Measurements from ENCODE around the gene OR4Q3.
"Not testable (repeated sequence)": the region's sequence is repeated elsewhere in the genome, so short reads cannot be mapped to it uniquely, and the experiment has no call there.

DNA sequence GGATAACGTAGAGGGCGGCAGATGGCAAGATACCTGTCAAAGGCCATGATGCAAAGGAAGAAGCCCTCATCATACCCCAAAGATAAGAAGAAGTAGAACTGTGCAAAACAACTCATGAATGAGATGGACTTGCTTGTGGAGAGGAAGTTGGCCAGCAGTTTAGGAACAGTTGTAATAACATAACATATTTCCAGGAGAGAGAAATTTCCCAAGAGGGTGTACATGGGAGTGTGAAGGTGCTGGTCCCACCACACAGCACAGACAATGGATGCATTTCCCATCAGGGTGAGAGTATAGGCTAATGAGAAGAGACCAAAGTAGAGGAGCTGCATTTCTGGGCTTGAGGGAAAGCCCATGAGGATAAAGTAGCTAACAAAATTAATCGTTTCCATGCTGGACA lies 9.5 kb upstream of the OR4Q3 start:
- TF ChIP-seq CTCF (IDR thresholded peaks at IDR 0.05; ENCODE audit: insufficient read depth, low read depth, low read length); EZH2 (IDR thresholded peaks at IDR 0.05; ENCODE audit: insufficient read depth, low read length): not testable (repeated sequence)

All from astrocyte (in vitro differentiated cells and primary cell).